Type B pancreatic cell (in vitro differentiated cells): ENCODE measurements around the gene IL1A. TPM values are rescaled to one million over a fixed set of nuclear protein-coding genes. Genes with fewer than 3 reads are reported as not detected.

Source experiments
- DNase-seq: peaks from one replicate; pipeline ENCODE4 v3.0.0; 2021; ENCODE audit warnings: mixed read lengths; ENCODE audit not compliant: unreplicated experiment; ENCODE audit errors: extremely low spot score
- H3K27ac Mint-ChIP-seq: 2 replicates; pipeline ENCODE4 v1.8.0; 2021; ENCODE audit warnings: mild to moderate bottlenecking, mixed read lengths
- H3K27me3 Mint-ChIP-seq: 2 replicates; pipeline ENCODE4 v1.8.0; 2021; ENCODE audit warnings: mixed read lengths
- H3K36me3 Mint-ChIP-seq: 2 replicates; pipeline ENCODE4 v1.8.0; 2021; ENCODE audit warnings: mixed read lengths
- H3K4me1 Mint-ChIP-seq: one replicate; pipeline ENCODE4 v1.8.0; 2021; ENCODE audit warnings: mixed read lengths; ENCODE audit not compliant: unreplicated experiment
- H3K4me3 Mint-ChIP-seq: 2 replicates; pipeline ENCODE4 v1.8.0; 2021; ENCODE audit warnings: mild to moderate bottlenecking, mixed read lengths
- H3K9me3 Mint-ChIP-seq: 2 replicates; pipeline ENCODE4 v1.8.0; 2021; ENCODE audit warnings: mixed read lengths
- total RNA-seq: library from RNA; stranded (reverse); gene quantifications from 2 replicates; pipeline ENCODE4 v1.2.1, GENCODE V29; 2021; ENCODE audit warnings: low replicate concordance
- TF ChIP-seq, protein P1 (sequence below): fragments of 200-600 bp; sonication (generic); conservative IDR thresholded peaks from 2 replicates; pipeline ENCODE4 v1.5.0; 2021; ENCODE audit warnings: antibody characterized with exemption, mild to moderate bottlenecking

IL1A gene
- total RNA-seq, 1 donor from 2014 or later = 0.60 TPM

- DNase-seq = no peak
- Mint-ChIP-seq H3K9me3 (peaks cover 4% of the 10 kb centered on the region), H3K4me1 (peaks cover 42% of the 10 kb centered on the region), H3K4me3 (peak overlapping the region; percentile 21), H3K36me3 (no peaks in the 10 kb centered on the region), H3K27ac (peak overlapping the region; percentile 7), H3K27me3 (no peaks in the 10 kb centered on the region)
- TF ChIP-seq, protein P1, sequence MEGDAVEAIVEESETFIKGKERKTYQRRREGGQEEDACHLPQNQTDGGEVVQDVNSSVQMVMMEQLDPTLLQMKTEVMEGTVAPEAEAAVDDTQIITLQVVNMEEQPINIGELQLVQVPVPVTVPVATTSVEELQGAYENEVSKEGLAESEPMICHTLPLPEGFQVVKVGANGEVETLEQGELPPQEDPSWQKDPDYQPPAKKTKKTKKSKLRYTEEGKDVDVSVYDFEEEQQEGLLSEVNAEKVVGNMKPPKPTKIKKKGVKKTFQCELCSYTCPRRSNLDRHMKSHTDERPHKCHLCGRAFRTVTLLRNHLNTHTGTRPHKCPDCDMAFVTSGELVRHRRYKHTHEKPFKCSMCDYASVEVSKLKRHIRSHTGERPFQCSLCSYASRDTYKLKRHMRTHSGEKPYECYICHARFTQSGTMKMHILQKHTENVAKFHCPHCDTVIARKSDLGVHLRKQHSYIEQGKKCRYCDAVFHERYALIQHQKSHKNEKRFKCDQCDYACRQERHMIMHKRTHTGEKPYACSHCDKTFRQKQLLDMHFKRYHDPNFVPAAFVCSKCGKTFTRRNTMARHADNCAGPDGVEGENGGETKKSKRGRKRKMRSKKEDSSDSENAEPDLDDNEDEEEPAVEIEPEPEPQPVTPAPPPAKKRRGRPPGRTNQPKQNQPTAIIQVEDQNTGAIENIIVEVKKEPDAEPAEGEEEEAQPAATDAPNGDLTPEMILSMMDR = no peak
These were observed 29.1 kb upstream of the IL1A start for GRCh38 chr2:112813280-112813966.

GRCh38 chr2:112812318-112813267, 28.3 kb upstream of the IL1A start:
- DNase-seq = no peak
- H3K27ac Mint-ChIP-seq = peak overlapping the region; percentile 7
- TF ChIP-seq, protein P1 = no peak
- no peaks in the 10 kb centered on the region for H3K27me3 Mint-ChIP-seq
- H3K9me3 Mint-ChIP-seq = peaks cover 6% of the 10 kb centered on the region
- no peaks in the 10 kb centered on the region for H3K36me3 Mint-ChIP-seq
- peaks cover 36% of the 10 kb centered on the region for H3K4me1 Mint-ChIP-seq
- no peak overlapping the region for H3K4me3 Mint-ChIP-seq

DNA sequence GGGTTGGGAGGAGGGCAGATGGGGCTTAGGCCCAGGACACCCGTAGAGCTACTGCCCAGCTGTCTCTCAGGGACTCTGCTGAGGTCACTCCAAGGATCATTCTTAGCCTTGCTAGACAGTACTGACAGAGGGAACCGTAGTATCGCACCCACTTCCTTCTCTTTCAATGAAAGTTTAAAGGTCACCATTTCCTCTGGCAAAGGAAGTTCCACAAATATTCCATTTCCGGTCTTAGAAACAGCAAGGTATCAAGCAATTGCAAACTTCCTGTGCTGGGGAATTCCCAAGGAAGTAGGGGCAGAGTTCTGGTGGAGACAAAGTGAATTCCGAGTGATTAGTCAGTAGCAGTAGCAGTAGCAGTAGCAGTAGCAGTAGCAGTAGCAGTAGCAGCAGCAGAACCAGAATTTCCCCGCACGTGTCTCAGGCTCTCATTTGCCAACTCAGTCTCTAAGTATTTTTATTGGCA, 27.6 kb upstream of the IL1A start:
- TF ChIP-seq, protein P1 = no peak
- DNase-seq = no peak
- no peak overlapping the region for H3K27ac Mint-ChIP-seq
- H3K9me3 Mint-ChIP-seq = peaks cover 11% of the 10 kb centered on the region
- no peak overlapping the region for H3K4me3 Mint-ChIP-seq
- H3K4me1 Mint-ChIP-seq = peaks cover 36% of the 10 kb centered on the region
- H3K27me3 Mint-ChIP-seq = no peaks in the 10 kb centered on the region
- H3K36me3 Mint-ChIP-seq = no peaks in the 10 kb centered on the region

DNA sequence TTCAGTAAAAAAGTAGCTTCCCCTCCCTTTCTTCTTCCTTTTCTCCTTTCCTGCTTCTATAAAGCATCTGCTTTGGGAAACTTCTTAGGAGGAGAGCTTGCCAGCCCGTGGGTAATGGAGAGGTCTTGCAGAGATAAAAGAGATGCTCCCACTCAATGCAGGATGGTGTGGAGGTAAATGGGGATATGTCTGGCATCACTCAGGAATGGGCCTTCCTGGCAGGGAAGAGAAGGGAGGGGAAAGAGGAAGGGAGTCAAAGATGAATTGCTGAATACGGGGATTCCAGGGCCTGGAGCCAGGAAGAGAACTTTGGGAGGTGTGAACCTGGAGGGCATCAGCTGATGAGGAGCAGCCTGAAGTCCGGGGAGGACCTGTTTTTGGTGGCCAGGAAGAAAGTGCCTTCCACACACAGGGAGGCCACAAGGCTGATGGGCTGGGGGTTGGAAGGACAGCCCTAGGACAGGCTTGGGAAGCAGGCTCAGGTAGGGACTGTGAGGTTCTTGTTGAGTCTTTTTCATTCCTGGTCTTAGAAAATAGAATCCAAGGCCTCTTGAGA, 27.1 kb upstream of the IL1A start:
- H3K27me3 Mint-ChIP-seq = no peaks in the 10 kb centered on the region
- no peak for DNase-seq
- H3K9me3 Mint-ChIP-seq = peaks cover 15% of the 10 kb centered on the region
- H3K4me1 Mint-ChIP-seq = peaks cover 36% of the 10 kb centered on the region
- H3K27ac Mint-ChIP-seq = no peak overlapping the region
- no peak overlapping the region for H3K4me3 Mint-ChIP-seq
- no peaks in the 10 kb centered on the region for H3K36me3 Mint-ChIP-seq
- TF ChIP-seq, protein P1 = no peak

DNA sequence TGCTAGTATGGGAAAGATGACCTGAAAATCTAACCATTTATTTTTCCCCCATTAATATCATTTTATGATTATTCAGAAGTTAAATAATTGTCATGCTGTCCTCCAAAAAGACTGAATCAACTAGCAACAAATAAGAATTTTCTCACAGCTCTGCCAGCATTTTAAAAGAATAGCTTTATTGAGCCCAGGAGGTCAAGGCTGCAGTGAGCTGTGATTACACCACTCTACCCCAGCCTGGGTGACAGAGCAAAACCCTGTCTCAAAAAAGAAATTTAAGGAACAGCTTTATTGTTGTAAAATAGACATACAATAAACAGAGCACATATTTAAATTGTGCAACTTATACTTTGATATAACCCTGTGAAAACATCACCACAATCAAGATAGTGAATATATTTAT, 24.8 kb upstream of the IL1A start:
- H3K9me3 Mint-ChIP-seq = peaks cover 19% of the 10 kb centered on the region
- no peak for DNase-seq
- H3K36me3 Mint-ChIP-seq = peaks cover 4% of the 10 kb centered on the region
- H3K4me1 Mint-ChIP-seq = peaks cover 40% of the 10 kb centered on the region
- no peak overlapping the region for H3K4me3 Mint-ChIP-seq
- H3K27me3 Mint-ChIP-seq = no peaks in the 10 kb centered on the region
- TF ChIP-seq, protein P1 = no peak
- H3K27ac Mint-ChIP-seq = no peak overlapping the region
